Hypothalamus (tissue), 51 donors: ENCODE results near the gene TBC1D21.
A peak's percentile ranks its signal among the peaks of the same experiment; 100 is the strongest.

Source experiments
- DNase-seq, 51 donors: peaks; one replicate each; lab custom pipeline; 2025; lab: John Stamatoyannopoulos, UW

TBC1D21 gene

GRCh38 chr15:73905225-73905827 is 32.0 kb downstream of the TBC1D21 start:
- no peak for DNase-seq

GRCh38 chr15:73906346-73907034 is 33.1 kb downstream of the TBC1D21 start:
- DNase-seq: peak in 1 of 51 donors; percentile 5

DNA sequence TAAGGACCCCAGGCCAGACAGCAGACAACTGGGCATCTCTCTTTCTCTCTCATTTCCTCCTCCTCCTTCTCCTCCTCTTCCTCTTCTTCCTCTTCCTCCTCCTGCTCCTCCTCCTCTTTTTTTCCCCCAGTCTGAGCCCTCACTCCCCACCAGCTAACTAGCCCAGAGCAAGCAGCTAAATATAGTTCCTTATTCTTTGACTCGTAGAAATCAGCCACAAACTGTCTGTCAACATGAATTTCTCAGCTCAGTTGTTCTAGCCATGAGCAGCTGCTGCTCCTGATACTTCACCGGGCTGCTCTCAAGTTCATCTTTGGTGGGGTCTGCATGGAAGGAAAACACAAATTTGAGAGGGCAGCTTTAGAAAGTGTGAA is 33.7 kb downstream of the TBC1D21 start:
- DNase-seq: no peak

DNA sequence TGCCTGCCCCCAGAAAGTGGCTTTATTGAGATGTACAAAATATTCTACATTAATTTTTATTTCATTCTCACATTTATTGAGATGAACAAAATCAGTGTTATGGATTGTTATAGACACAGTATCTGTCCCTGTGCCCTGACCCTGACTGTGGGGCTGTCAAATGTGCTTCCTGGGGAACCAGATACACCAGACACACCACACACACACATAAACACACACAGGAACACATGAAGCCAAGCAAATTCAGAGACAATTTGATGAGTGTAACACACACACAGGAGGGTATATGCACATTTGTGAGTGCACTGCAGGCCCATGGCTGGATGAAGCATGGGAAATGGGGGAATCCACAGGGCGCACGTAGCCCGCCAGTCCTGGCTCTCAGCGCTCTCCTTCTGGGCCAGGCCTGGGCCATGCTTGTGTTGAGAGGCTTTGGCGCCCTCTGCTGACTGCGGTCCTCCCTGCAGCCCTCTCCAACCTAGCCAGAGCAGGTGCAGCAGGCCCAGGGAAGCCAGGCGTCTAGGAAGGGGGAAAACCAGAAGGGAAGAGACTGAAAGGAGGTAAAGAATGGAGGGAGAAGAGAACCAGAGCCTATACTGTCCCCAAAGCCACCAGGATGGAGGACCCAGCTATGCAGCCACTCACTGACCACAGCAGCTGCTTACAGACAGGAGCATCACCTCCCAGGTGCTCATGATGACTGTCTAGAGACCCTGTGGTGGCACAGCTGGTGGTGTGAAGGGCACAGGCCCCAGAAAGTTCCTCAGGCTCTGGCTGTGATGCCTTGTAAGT is 34.9 kb downstream of the TBC1D21 start:
- peak in 46 of 51 donors; percentile 17 to 86 (median 60) for DNase-seq

- no peak for DNase-seq
Observed at GRCh38 chr15:73908822-73909122, 35.4 kb downstream of the TBC1D21 start.

GRCh38 chr15:73909651-73910050 is 36.3 kb downstream of the TBC1D21 start:
- DNase-seq: no peak

DNA sequence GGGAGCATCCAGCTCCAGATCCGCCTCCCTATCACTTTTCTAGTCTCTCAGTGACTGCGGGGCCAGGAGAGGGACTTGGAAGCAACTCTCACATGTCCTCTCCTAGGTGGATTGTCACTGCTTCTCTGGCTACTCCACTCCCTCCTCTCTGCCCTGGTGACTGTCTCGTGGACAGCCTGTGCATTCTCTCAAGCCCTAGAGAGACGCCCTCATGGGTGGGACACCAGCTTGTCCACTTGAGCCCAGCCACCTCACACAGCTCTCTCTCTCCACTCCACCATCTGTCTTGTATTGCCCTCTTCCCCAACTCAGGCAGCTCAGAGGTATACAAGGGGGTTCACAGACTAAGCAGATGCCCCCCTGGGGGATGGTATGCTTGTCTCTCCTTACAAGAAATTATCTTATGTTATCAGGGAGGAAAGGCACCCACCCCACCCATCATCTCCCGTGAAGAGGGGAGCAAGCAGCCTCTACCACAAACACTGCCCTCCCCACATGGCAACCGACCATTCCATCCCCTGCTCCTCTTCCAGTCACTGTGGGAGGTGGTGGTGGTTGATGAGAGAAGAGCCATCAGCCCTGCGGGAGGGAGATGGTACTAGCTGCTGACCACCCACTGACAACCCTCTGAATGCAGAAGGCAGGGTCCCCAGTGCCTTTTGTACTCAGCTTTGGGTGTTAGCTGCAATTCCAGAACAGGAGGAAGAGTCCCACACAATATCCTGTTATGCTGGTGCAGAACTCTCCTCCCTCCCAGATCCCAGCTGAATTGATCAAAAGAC is 37.3 kb downstream of the TBC1D21 start:
- DNase-seq: no peak

DNA sequence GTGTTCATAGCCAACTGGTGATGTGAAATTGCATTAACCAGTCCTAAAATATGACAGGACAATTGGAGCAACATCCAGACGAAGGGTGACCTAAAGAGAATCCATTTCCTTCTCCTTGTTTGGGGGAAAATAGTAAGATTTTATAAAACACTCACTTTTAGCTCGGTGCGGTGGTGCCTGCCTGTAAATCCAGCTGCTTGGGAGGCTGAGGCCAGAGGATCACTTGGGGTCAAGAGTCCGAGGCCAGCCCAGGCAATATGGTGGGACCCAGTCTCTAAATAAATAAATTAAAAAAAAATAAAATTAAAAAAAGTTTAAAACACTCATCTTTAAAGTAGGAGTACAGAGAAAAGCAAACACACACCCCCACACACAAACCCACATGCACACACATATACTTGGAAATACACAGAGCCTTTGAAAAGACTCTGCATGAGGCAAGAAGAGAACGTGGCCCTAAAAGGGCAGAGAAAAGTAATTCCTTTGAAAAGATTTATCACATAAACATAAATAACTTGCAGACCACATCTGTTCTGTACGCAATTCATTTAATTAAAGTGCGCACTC is 38.7 kb downstream of the TBC1D21 start:
- DNase-seq: no peak

GRCh38 chr15:73914145-73914544 is 40.8 kb downstream of the TBC1D21 start:
- no peak for DNase-seq

- DNase-seq: no peak
Observed at GRCh38 chr15:73915082-73915481, 41.7 kb downstream of the TBC1D21 start.

DNA sequence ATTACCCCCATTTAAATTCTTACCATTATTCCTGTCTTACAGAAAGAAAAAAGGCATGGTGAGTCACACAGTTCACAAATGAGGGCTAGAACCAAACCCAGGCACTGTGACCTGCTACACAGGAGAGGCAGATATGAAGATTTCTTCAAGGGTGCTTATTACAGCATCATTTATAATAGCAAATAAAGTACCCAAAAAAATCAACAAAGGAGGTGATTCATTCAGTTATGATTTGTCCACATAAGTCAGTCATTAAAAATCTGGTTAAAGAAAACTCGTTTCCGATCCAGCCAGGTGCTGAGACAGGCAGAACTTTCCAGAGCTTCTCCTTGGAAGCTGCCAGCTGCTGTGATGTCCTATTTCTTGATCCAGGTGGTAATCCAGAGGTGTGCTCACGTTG is 45.4 kb downstream of the TBC1D21 start:
- no peak for DNase-seq

DNA sequence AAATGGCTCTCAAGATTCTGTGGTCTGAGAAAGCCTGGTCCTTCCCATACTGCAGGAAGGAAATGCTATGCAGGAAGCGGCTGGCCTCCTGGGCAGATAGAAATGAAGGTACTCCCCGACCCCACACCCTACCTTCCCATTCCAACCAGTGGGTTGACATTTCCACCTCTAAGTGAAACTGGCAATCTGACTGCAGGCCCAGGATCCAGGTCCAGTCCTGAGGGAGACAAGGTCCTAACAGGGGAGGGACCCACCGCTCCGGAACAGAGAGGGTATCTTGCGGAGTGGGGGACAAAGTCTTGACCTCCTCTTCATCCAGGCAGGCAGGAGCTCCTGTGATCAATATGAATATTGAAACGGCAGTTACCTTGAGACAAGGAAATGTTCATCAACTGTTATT is 46.3 kb downstream of the TBC1D21 start:
- no peak for DNase-seq

DNA sequence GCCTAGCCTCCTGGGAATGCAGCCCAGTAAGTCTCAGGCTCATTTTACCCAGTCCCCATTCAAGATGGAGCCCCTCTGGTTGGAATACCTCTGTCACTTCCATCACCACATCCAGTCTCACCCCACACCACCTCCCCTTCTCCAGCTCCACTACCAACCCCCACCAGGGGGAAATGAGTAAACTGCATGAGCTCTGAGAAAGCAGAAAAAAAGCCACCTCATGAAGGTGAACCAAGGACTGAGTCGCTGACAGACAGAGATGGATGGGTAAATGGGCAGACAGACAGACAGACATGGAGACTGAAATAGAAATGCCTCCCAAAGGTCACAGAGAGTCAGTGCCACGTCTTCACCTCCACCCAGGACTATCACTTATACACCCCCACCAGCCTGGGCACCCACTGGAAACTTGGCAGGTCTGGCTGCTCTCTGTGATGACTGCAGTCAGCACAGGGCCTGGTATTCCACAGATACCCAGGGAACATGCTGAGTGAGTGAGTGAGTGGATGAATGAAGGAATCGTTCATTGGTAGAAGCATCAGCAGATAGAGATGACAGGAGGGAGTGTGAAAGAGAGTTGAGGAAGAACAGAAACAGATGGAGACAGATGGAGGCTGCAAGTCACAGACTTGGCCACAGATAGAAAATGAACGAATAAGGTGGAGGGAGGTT is 48.0 kb downstream of the TBC1D21 start:
- no peak for DNase-seq

- no peak for DNase-seq
Observed at GRCh38 chr15:73922186-73923151, 49.1 kb downstream of the TBC1D21 start.

GRCh38 chr15:73923156-73923487 is 49.8 kb downstream of the TBC1D21 start:
- DNase-seq: no peak

DNA sequence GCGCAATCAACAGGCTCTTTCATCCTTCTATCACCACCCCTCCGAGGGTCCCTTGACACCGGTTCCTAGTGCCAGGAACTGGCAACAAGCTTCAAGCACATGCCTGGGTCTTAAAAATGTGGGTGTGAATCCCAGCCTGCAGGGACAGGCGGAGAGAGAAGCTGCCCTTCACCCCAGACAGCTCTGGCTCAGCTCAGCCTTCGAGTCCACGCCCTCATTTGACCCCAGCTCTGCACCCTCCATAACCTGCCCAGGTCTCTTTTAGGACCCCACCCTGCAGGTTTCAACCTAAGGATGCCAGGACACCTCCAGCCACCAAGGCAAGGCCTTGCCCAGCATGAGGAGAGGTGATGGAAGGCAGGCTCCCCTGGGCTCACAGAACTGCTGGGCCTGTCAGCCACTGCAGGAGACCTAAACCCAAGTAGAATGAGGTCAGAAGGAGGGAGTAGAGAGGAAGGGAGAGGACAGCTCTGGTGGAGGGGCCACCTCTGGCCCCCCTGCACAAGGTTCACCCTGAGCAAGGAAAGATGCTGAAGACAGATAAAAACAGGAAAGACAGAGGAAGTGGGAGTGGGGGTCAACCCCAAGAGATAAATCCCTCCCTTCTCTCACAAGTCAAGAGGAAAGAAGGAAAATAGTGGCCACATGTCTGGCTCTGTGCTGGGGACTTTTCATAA is 50.3 kb downstream of the TBC1D21 start:
- no peak for DNase-seq

DNA sequence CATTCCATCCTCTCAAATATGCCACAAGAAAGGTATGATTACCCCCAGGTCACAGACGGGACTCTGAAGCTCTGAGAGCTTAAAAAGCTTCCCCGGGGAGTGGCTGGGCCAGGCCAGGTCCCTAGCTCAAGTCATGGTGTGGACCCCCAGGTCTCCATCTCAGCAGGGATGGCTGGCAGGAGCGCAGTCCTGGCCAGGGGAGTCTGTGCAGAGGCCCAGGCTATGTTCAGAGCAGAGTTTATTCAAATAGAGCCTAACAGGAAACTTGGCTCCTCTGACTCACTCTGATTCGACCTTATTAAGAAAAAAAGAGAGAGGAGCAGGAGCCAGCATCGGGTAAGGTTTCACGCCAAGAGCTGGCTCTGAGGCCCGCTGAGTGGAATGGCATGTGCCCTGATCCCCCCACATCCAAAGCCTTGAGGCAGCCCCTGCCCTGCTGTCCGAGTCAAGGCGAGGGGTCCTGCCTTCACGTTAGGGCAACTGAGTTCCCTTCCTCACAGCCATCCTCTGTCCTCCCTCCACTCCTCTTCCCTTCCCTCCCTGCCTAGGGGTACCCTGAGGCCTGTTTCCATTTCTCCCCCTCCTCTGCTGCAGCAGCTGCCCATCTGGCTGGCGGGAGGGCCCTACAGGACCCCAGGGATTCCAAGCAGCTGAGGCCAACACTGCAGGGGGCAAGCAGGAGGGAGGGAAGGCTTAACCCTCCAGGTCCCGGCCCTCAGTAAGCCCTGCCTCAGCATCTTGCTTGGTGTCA is 51.0 kb downstream of the TBC1D21 start:
- DNase-seq: peak in 15 of 51 donors; percentile 7 to 59 (median 38)

GRCh38 chr15:73925848-73926218 is 52.5 kb downstream of the TBC1D21 start:
- no peak for DNase-seq
